SK-N-DZ (cell line): Measurements from ENCODE around the gene ZBED1.
A peak's percentile ranks its signal among the peaks of the same experiment; 100 is the strongest.
"Not testable (repeated sequence)": the region's sequence is repeated elsewhere in the genome, so short reads cannot be mapped to it uniquely, and the experiment has no call there.

ENCODE experiments used
- DNase-seq: peaks from one replicate; pipeline ENCODE4 v3.0.0-alpha.2; 2015; ENCODE audit warnings: low spot score

ZBED1 gene

GRCh38 chrX:2474963-2475726, 25.6 kb downstream of the ZBED1 start:
- no peak for DNase-seq

- DNase-seq = no peak
These were observed 26.4 kb downstream of the ZBED1 start for GRCh38 chrX:2474280-2474962.

- DNase-seq = not testable (repeated sequence)
These were observed 27.7 kb downstream of the ZBED1 start for GRCh38 chrX:2473064-2473463.

- DNase-seq = no peak
These were observed 29.1 kb downstream of the ZBED1 start for GRCh38 chrX:2471641-2472040.

- DNase-seq = not testable (repeated sequence)
These were observed 29.6 kb downstream of the ZBED1 start for GRCh38 chrX:2471126-2471525.

GRCh38 chrX:2469852-2470251, 30.9 kb downstream of the ZBED1 start:
- DNase-seq = not testable (repeated sequence)

GRCh38 chrX:2469196-2469685, 31.5 kb downstream of the ZBED1 start:
- no peak for DNase-seq

- no peak for DNase-seq
These were observed 32.2 kb downstream of the ZBED1 start for GRCh38 chrX:2468261-2469195.

- DNase-seq = no peak
These were observed 33.7 kb downstream of the ZBED1 start for GRCh38 chrX:2466876-2467656.

- no peak for DNase-seq
These were observed 36.1 kb downstream of the ZBED1 start for GRCh38 chrX:2464677-2465166.

- DNase-seq = peak; percentile 1
These were observed 36.7 kb downstream of the ZBED1 start for GRCh38 chrX:2463973-2464676.

GRCh38 chrX:2463481-2463880, 37.3 kb downstream of the ZBED1 start:
- not testable (repeated sequence) for DNase-seq

GRCh38 chrX:2462780-2463179, 38.0 kb downstream of the ZBED1 start:
- no peak for DNase-seq

GRCh38 chrX:2462074-2462473, 38.7 kb downstream of the ZBED1 start:
- DNase-seq = no peak

- no peak for DNase-seq
These were observed 39.1 kb downstream of the ZBED1 start for GRCh38 chrX:2461711-2462016.

- not testable (repeated sequence) for DNase-seq
These were observed 39.7 kb downstream of the ZBED1 start for GRCh38 chrX:2460821-2461710.

GRCh38 chrX:2460048-2460447, 40.7 kb downstream of the ZBED1 start:
- not testable (repeated sequence) for DNase-seq

GRCh38 chrX:2458309-2458708, 42.5 kb downstream of the ZBED1 start:
- DNase-seq = no peak
